Measurements from ENCODE around the gene UQCRQ.
A peak's percentile ranks its signal among the peaks of the same experiment; 100 is the strongest.

UQCRQ gene

DNA sequence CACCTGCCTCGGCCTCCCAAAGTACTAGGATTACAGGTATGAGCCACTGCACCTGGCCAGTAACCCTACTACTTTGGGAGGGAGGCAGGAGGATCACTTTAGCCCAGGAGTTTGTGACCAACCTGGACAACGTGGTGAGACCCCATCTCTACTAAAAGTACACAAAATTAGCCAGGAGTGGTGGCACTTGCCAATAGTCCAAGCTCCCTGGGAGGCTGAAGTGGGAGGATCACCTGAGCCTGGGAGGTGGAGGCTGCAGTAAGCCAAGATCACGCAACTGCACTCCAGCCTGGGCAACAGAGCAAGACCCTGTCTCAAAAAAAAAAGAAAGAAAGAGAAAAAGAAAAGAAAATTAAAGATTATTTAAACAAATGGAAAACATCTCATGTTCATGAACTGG is 10.4 kb upstream of the UQCRQ start:
- no peak overlapping the region for H3K27ac ChIP-seq
- TF ChIP-seq, protein P1, sequence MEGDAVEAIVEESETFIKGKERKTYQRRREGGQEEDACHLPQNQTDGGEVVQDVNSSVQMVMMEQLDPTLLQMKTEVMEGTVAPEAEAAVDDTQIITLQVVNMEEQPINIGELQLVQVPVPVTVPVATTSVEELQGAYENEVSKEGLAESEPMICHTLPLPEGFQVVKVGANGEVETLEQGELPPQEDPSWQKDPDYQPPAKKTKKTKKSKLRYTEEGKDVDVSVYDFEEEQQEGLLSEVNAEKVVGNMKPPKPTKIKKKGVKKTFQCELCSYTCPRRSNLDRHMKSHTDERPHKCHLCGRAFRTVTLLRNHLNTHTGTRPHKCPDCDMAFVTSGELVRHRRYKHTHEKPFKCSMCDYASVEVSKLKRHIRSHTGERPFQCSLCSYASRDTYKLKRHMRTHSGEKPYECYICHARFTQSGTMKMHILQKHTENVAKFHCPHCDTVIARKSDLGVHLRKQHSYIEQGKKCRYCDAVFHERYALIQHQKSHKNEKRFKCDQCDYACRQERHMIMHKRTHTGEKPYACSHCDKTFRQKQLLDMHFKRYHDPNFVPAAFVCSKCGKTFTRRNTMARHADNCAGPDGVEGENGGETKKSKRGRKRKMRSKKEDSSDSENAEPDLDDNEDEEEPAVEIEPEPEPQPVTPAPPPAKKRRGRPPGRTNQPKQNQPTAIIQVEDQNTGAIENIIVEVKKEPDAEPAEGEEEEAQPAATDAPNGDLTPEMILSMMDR (conservative IDR thresholded peaks at IDR 0.05), result no peak
- TF ChIP-seq ZFX (IDR thresholded peaks at IDR 0.05), result no peak

DNA sequence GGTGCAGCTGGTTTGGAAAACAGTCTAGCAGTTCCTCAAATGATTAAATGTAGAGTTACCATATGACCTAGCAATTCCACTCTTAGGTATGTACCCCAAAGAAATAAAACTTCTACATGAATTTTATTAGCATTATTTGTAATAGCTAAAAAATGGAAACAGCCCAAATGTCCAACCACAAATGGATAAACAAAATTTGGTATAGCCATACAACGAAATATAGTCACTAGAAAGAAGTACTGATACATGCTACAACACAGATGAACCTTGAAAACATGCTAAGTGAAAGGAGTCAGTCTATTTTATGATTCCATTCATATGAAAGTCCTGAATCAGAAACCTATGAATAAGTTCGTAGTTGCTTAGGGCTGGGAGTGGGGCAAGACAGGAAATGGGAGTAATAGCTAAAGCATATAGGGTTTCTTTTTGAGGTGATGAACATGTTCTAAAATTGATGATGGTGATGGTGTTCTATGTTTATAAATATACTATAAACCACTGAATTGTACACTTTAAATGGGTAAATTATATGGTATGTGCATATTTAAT is 6.5 kb upstream of the UQCRQ start:
- H3K27ac ChIP-seq, result no peak overlapping the region
- TF ChIP-seq, protein P1 (conservative IDR thresholded peaks at IDR 0.05), result no peak
- TF ChIP-seq ZFX (IDR thresholded peaks at IDR 0.05), result no peak

DNA sequence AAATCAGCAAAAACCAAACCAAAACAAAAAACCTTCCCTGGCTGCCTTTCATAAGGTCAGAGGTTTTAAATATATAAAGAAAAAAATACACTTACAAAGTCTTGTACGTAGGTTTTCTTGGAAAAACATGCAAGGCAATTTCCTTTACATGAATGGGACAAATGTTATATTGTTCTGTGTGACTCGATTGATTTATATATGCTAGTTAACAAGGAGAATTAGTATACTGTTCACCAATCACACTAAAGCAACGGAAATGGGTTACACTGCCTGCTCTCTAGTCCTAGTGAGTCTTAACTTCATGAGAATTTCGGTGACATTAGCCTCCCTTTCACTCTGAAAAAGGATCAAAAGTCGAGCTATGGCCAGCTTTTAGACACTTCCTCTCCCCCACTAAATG is 5.7 kb upstream of the UQCRQ start:
- no peak for TF ChIP-seq ZFX (IDR thresholded peaks at IDR 0.05)
- TF ChIP-seq, protein P1 (conservative IDR thresholded peaks at IDR 0.05), result no peak
- H3K27ac ChIP-seq, result no peak overlapping the region

DNA sequence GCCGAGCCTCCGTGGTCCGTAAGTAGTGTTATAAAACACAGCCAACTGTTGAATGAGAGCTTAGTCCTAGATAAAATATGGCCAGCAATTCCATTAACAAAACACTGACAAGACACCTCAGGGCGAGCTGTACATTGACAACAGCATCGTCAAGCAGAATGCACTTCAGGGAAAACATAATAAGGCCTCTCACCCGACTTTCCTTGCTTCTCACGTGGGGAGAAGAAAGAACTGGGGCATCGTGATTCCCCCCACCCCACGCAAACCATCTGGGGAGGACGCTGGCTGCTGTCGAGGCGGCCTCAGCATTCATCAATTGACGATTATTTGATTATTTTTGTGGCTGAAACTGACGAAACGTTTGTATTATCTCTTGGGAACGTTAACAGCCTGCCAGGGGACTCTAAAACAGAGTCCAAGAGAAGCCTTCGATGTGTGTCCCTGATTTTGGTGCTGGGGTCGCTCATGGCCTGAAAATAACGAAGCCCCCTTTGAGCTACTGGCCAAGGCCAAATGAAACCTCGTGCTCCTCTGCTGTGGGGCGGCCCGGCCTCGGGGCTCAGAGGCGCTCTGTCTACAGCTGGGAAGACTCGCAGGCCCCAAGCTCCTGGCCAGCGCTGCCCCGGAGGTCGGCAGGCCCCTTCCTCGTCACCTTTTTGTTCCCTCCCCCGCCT is 637 bp upstream of the UQCRQ start:
- TF ChIP-seq, protein P1 (conservative IDR thresholded peaks at IDR 0.05), result no peak
- TF ChIP-seq ZFX (IDR thresholded peaks at IDR 0.05), result no peak
- H3K27ac ChIP-seq, result peak overlapping the region; percentile 92

DNA sequence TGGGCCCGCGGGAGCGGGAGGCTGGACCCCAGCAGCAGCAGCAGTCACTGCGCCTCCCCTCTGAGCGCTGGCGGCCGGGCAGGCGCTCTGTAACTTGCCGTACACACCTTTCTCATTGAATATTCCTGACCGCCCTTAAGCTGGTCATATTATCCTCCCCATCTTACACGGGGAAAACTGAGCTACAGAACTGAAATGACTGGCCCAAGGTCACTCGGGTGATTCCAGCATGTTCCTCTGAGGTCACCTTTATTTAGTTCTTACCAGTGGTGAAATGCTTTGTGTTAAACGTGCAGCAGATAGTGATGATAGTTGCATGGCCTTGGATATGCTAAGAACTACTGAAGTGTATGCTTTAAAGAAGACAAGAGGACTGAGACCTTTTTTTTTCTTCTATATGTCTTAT is 607 bp downstream of the UQCRQ start:
- H3K27ac ChIP-seq, result peak overlapping the region; percentile 92
- TF ChIP-seq, protein P1 (conservative IDR thresholded peaks at IDR 0.05), result no peak
- no peak; the same call in 1 of the 2 replicates for TF ChIP-seq ZFX (IDR thresholded peaks at IDR 0.05)

DNA sequence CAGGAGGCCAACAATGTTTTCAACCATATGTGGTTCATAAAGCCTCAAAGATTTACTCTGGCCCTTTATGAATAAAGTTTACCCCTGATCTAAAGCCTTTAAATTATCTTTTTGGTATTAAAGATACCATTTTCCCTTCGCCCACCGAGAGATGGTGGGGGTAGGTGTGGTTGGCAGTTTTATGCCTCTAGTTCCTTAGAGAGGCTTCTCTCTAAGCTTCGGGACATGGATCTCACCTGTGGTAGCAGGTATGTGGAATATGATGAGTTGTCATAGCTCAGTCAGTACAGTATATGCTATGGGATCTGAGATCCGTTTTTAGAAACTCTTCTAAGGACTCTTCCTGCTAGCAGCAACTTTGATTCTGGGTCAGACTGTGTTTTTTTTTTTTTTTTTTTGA is 2.3 kb downstream of the UQCRQ start:
- no peak overlapping the region for H3K27ac ChIP-seq
- TF ChIP-seq ZFX (IDR thresholded peaks at IDR 0.05), result no peak
- TF ChIP-seq, protein P1 (conservative IDR thresholded peaks at IDR 0.05), result no peak

DNA sequence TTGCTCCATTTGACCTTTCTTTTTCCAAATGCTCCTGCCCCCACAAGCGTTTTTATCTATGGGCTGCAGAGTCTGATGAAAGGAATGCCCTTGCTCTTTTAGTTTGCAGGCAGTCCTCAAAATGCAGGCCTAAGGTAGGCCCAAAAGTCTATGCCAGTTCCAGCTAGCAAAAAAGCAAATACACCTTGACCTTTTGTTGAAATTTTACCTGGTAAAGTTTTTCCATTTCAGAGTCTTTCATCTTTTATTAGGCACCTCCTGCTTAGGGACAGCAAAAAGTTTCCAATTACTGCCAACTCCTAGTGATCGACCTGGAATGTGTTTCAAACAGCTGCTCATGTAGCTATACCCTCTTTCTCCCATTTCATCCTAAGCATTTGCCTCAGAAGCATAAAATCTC is 4.4 kb downstream of the UQCRQ start:
- TF ChIP-seq, protein P1 (conservative IDR thresholded peaks at IDR 0.05), result no peak
- TF ChIP-seq ZFX (IDR thresholded peaks at IDR 0.05), result no peak
- H3K27ac ChIP-seq, result no peak overlapping the region
